Mesendoderm (in vitro differentiated cells): Measurements from ENCODE around the gene NASP.

Experiments
- DNase-seq: peaks from one replicate; pipeline ENCODE4 v3.0.0; 2013
- H2AK5ac ChIP-seq: 2 replicates; pipeline ENCODE4 v1.6.1; 2013; ENCODE audit warnings: low read length, inconsistent platforms
- H2BK120ac ChIP-seq: 2 replicates; pipeline ENCODE4 v1.6.1; 2013; ENCODE audit warnings: low read depth, mild to moderate bottlenecking, low read length, moderate library complexity, mixed read lengths
- H2BK15ac ChIP-seq: replicated peaks from 2 replicates; pipeline ENCODE4 v1.6.1; 2013; ENCODE audit warnings: low read depth, mild to moderate bottlenecking, moderate library complexity
- H2BK5ac ChIP-seq: 2 replicates; pipeline ENCODE4 v1.6.1; 2013; ENCODE audit warnings: low read length, inconsistent platforms
- H3K18ac ChIP-seq: 2 replicates; pipeline ENCODE4 v1.6.1; 2013; ENCODE audit warnings: mild to moderate bottlenecking, low read length, mixed read lengths
- H3K23ac ChIP-seq: one replicate; pipeline ENCODE4 v1.6.1; 2013; ENCODE audit warnings: low read length
- H3K27ac ChIP-seq: 2 replicates; pipeline ENCODE4 v1.5.1; 2013; ENCODE audit warnings: low read depth, mild to moderate bottlenecking, inconsistent platforms, low read length, moderate library complexity
- H3K27me3 ChIP-seq: 2 replicates; pipeline ENCODE4 v1.6.1; 2013; ENCODE audit warnings: low read length, control low read depth, mild to moderate bottlenecking, inconsistent platforms; ENCODE audit not compliant: insufficient read depth, poor library complexity
- H3K36me3 ChIP-seq: 2 replicates; pipeline ENCODE4 v1.6.1; 2013; ENCODE audit warnings: low read length, inconsistent platforms; ENCODE audit not compliant: control insufficient read depth, insufficient read depth
- H3K4ac ChIP-seq: one replicate; pipeline ENCODE4 v1.6.1; 2013; ENCODE audit warnings: low read depth, mild to moderate bottlenecking, low read length, moderate library complexity
- H3K4me1 ChIP-seq: 2 replicates; pipeline ENCODE4 v1.6.1; 2013; ENCODE audit warnings: low read depth, low read length, inconsistent platforms; ENCODE audit not compliant: control insufficient read depth
- H3K4me2 ChIP-seq: 2 replicates; pipeline ENCODE4 v1.6.1; 2013; ENCODE audit warnings: low read length
- H3K4me3 ChIP-seq: 2 replicates; pipeline ENCODE4 v1.5.1; 2013; ENCODE audit warnings: mild to moderate bottlenecking, low read length
- H3K56ac ChIP-seq: one replicate; pipeline ENCODE4 v1.6.1; 2013; ENCODE audit warnings: low read length
- H3K79me1 ChIP-seq: 2 replicates; pipeline ENCODE4 v1.6.1; 2013; ENCODE audit warnings: low read length, inconsistent platforms
- H3K79me2 ChIP-seq: 2 replicates; pipeline ENCODE4 v1.6.1; 2013; ENCODE audit warnings: mild to moderate bottlenecking, low read length; ENCODE audit not compliant: control insufficient read depth, insufficient read depth
- H3K9ac ChIP-seq: 2 replicates; pipeline ENCODE4 v1.6.1; 2013; ENCODE audit warnings: low read length, inconsistent platforms
- H4K5ac ChIP-seq: one replicate; pipeline ENCODE4 v1.6.1; 2013; ENCODE audit warnings: low read length
- H4K8ac ChIP-seq: one replicate; pipeline ENCODE4 v1.6.1; 2013; ENCODE audit warnings: low read depth, mild to moderate bottlenecking, control low read depth, low read length, moderate library complexity
- WGBS: extraction: QIAGEN DNeasy Blood & Tissue Kit; methylation state at CpG from one replicate; pipeline ENCODE4 v1.1.7; 2013; ENCODE audit warnings: low lambda C conversion rate, missing lambda C conversion rate; ENCODE audit not compliant: insufficient coverage; ENCODE audit errors: extremely low coverage; 5-methylcytosine and 5-hydroxymethylcytosine counted together

NASP gene

GRCh38 chr1:45623972-45624371 is 40.1 kb downstream of the NASP start, which contains the start of gene CCDC17:
CCDC17 (minus strand) TSS chr1:45624054; CDS start chr1:45623909, 145 bp downstream.
- Histone ChIP-seq H3K79me1 (no peaks in the 10 kb centered on the region), H3K79me2 (no peaks in the 10 kb centered on the region)

GRCh38 chr1:45629035-45629434 is 45.2 kb downstream of the NASP start:
- no peak overlapping the region for H2AK5ac ChIP-seq
- H3K4me1 ChIP-seq: no peaks in the 10 kb centered on the region
- no peak overlapping the region for H3K4me2 ChIP-seq
- no peak overlapping the region for H2BK15ac ChIP-seq
- no peak for DNase-seq
- H3K56ac ChIP-seq: no peak overlapping the region
- no peak overlapping the region for H4K5ac ChIP-seq
- H3K23ac ChIP-seq: no peak overlapping the region
- H3K27ac ChIP-seq: no peak overlapping the region
- H2BK5ac ChIP-seq: no peak overlapping the region
- no peak overlapping the region for H3K18ac ChIP-seq
- H3K79me1 ChIP-seq: no peaks in the 10 kb centered on the region
- no peaks in the 10 kb centered on the region for H3K27me3 ChIP-seq
- no peak overlapping the region for H3K9ac ChIP-seq
- no peak overlapping the region for H3K4me3 ChIP-seq
- no peak overlapping the region for H3K4ac ChIP-seq
- no peaks in the 10 kb centered on the region for H3K79me2 ChIP-seq
- no peak overlapping the region for H2BK120ac ChIP-seq
- peaks cover 18% of the 10 kb centered on the region for H3K36me3 ChIP-seq
- H4K8ac ChIP-seq: no peak overlapping the region

More at GRCh38 chr1:45623972-45624371, 40.1 kb downstream of the NASP start, which contains the start of gene CCDC17:
- no peak within 1 kb of the TSS for H3K56ac ChIP-seq
- H2BK5ac ChIP-seq: no peak within 1 kb of the TSS
- H2AK5ac ChIP-seq: no peak within 1 kb of the TSS
- H2BK15ac ChIP-seq: no peak within 1 kb of the TSS
- H3K27ac ChIP-seq: no peak within 1 kb of the TSS
- WGBS: no CpG with 5 or more reads among the region's 4 CpGs
- H3K4me2 ChIP-seq: no peak within 1 kb of the TSS
- no peak within 1 kb of the TSS for H3K4ac ChIP-seq
- H3K27me3 ChIP-seq: no peaks in the 10 kb centered on the region
- H2BK120ac ChIP-seq: no peak within 1 kb of the TSS
- H3K23ac ChIP-seq: no peak within 1 kb of the TSS
- H4K5ac ChIP-seq: no peak within 1 kb of the TSS
- H4K8ac ChIP-seq: no peak within 1 kb of the TSS
- H3K4me3 ChIP-seq: no peak within 1 kb of the TSS
- no peak for DNase-seq
- peaks cover 5% of the 10 kb centered on the region for H3K36me3 ChIP-seq
- no peak within 1 kb of the TSS for H3K18ac ChIP-seq
- no peak within 1 kb of the TSS for H3K9ac ChIP-seq
- H3K4me1 ChIP-seq: no peaks in the 10 kb centered on the region

GRCh38 chr1:45630429-45630828 is 46.6 kb downstream of the NASP start:
- Histone ChIP-seq H3K4me3 (no peak overlapping the region), H3K23ac (no peak overlapping the region), H3K27ac (no peak overlapping the region), H2BK15ac (no peak overlapping the region), H3K4ac (no peak overlapping the region), H2BK120ac (no peak overlapping the region), H4K5ac (no peak overlapping the region), H3K4me2 (no peak overlapping the region), H3K56ac (no peak overlapping the region), H4K8ac (no peak overlapping the region), H3K36me3 (peaks cover 19% of the 10 kb centered on the region), H3K79me2 (no peaks in the 10 kb centered on the region), H2BK5ac (no peak overlapping the region), H3K27me3 (no peaks in the 10 kb centered on the region), H3K18ac (no peak overlapping the region), H2AK5ac (no peak overlapping the region), H3K4me1 (no peaks in the 10 kb centered on the region), H3K79me1 (no peaks in the 10 kb centered on the region), H3K9ac (no peak overlapping the region)
- no CpG with 5 or more reads among the region's 1 CpG for WGBS
- DNase-seq: no peak

GRCh38 chr1:45635211-45635610 is 51.4 kb downstream of the NASP start:
- no peak overlapping the region for H3K4me2 ChIP-seq
- H2BK120ac ChIP-seq: no peak overlapping the region
- H3K79me2 ChIP-seq: no peaks in the 10 kb centered on the region
- no peak overlapping the region for H3K4ac ChIP-seq
- no peaks in the 10 kb centered on the region for H3K79me1 ChIP-seq
- WGBS: no CpG with 5 or more reads among the region's 1 CpG
- no peak overlapping the region for H2BK15ac ChIP-seq
- no peak overlapping the region for H3K27ac ChIP-seq
- no peak overlapping the region for H3K56ac ChIP-seq
- H3K36me3 ChIP-seq: peaks cover 11% of the 10 kb centered on the region
- H4K5ac ChIP-seq: no peak overlapping the region
- no peaks in the 10 kb centered on the region for H3K4me1 ChIP-seq
- no peak overlapping the region for H3K4me3 ChIP-seq
- no peak for DNase-seq
- H4K8ac ChIP-seq: no peak overlapping the region
- no peak overlapping the region for H3K18ac ChIP-seq
- no peak overlapping the region for H2AK5ac ChIP-seq
- H3K23ac ChIP-seq: no peak overlapping the region
- H3K27me3 ChIP-seq: no peaks in the 10 kb centered on the region
- no peak overlapping the region for H3K9ac ChIP-seq
- no peak overlapping the region for H2BK5ac ChIP-seq

- Histone ChIP-seq H3K4me3 (no peak overlapping the region), H4K5ac (no peak overlapping the region), H3K56ac (no peak overlapping the region), H3K4me1 (no peaks in the 10 kb centered on the region), H3K18ac (no peak overlapping the region), H3K79me1 (no peaks in the 10 kb centered on the region), H3K23ac (no peak overlapping the region), H2AK5ac (no peak overlapping the region), H3K36me3 (peaks cover 3% of the 10 kb centered on the region), H3K27me3 (no peaks in the 10 kb centered on the region), H4K8ac (no peak overlapping the region), H2BK120ac (no peak overlapping the region), H3K4me2 (no peak overlapping the region), H3K27ac (no peak overlapping the region), H3K9ac (no peak overlapping the region), H3K4ac (no peak overlapping the region), H3K79me2 (no peaks in the 10 kb centered on the region), H2BK15ac (no peak overlapping the region), H2BK5ac (no peak overlapping the region)
- WGBS: no CpG with 5 or more reads among the region's 1 CpG
- no peak for DNase-seq
These were observed 56.5 kb downstream of the NASP start for GRCh38 chr1:45640293-45640692.

- H3K27me3 ChIP-seq: no peaks in the 10 kb centered on the region
- no peak overlapping the region for H3K18ac ChIP-seq
- H2BK120ac ChIP-seq: no peak overlapping the region
- H3K4me1 ChIP-seq: no peaks in the 10 kb centered on the region
- no peak overlapping the region for H4K8ac ChIP-seq
- no peak overlapping the region for H2BK5ac ChIP-seq
- no peak overlapping the region for H3K4ac ChIP-seq
- no CpG with 5 or more reads among the region's 5 CpGs for WGBS
- no peak overlapping the region for H3K9ac ChIP-seq
- H3K79me1 ChIP-seq: peaks cover 6% of the 10 kb centered on the region
- peaks cover 2% of the 10 kb centered on the region for H3K79me2 ChIP-seq
- peaks cover 3% of the 10 kb centered on the region for H3K36me3 ChIP-seq
- no peak overlapping the region for H3K4me3 ChIP-seq
- H3K56ac ChIP-seq: no peak overlapping the region
- no peak overlapping the region for H3K4me2 ChIP-seq
- no peak overlapping the region for H3K23ac ChIP-seq
- no peak overlapping the region for H2BK15ac ChIP-seq
- DNase-seq: no peak
- H2AK5ac ChIP-seq: no peak overlapping the region
- H4K5ac ChIP-seq: no peak overlapping the region
- no peak overlapping the region for H3K27ac ChIP-seq
These were observed 59.5 kb downstream of the NASP start for GRCh38 chr1:45643321-45643720.
